ENCODE results near the gene ACVR2B. TPM values are rescaled to one million over a fixed set of nuclear protein-coding genes. Genes with fewer than 3 reads are reported as not detected.

Gene ACVR2B
- total and polyA plus RNA-seq, 2 of the 13 experiments (the other 11 are each of a cell fraction or from before 2014, with no cell fraction given): 10.0 to 12.7 TPM

DNA sequence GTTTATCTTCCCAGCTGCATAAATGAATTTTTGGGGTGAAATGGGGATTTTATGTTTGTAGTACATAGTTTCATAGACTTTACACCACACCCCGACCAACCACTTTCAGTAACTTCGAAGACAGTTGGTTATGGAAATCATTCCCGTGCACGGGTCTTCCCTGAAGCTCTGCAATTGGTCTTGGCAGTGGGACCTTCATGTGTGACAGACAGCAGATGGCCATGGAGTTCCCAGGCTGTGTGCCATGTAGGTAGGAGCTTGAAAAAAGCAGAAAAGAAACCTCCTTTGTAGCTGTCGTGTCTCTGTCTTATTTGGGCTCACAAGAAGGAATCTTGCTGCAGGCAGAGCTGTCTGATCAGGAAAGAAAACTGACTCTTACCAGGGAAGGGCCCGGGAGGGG is 68.3 kb downstream of the ACVR2B start:
- no peaks in the 10 kb centered on the region for H3K79me2 ChIP-seq (ENCODE audit: insufficient read depth, low read length)
- intact Hi-C loops (cut with micrococcal nuclease; ENCODE audit: unreplicated experiment): no loop called here
- ChIA-PET CTCF (ENCODE audit: low intra/inter-chr PET ratio, low total read pairs) (interaction anchor here (1.0 to 2.7 kb wide), 6 partner anchors 26 to 509 kb away, joined by 3 to 15 read pairs (median 10); partner anchors contain the start of gene EXOG), POLR2A (no interaction called here)
- no peaks in the 10 kb centered on the region for H3K4me1 ChIP-seq (ENCODE audit: insufficient read depth, low read length)
- no peak for ATAC-seq
- no peak for FAIRE-seq
- H3K27ac ChIP-seq (ENCODE audit: extremely low read length, insufficient read depth, low read length): no peak overlapping the region
- BruUV-seq (replicated peaks): no TSS peak
- no peak overlapping the region for H2AFZ ChIP-seq (ENCODE audit: low read length)
- in situ Hi-C loops (cut with HindIII; ENCODE audit: extremely low pct_ligation_motif_present, low pct_unique_long_range_greater_than_20kb): no loop called here
- H3K9me3 ChIP-seq (ENCODE audit: low read length): no peaks in the 10 kb centered on the region
- H3K4me3 ChIP-seq (replicated peaks in 1 of 3; ENCODE audit: insufficient read depth in 1 of 3, low read depth in 2 of 3, low read length in 3 of 3): no peak overlapping the region
- no peak overlapping the region for H3K4me2 ChIP-seq (ENCODE audit: low read depth, low read length)
- DNase-seq (ENCODE audit: low spot score): no peak
- 96% methylated on average over 6 of the region's 6 CpGs for WGBS (ENCODE audit: low lambda C conversion rate)
- no peak overlapping the region for H3K9ac ChIP-seq (ENCODE audit: insufficient read depth, low read depth, low read length)
- H3K36me3 ChIP-seq (replicated peaks in 1 of 2; ENCODE audit: control insufficient read depth in 1 of 2, insufficient read depth in 2 of 2, low read length in 2 of 2): peaks cover 3 to 16% of the 10 kb centered on the region in 2 experiments; a peak in 3 of 5 replicates
- no peaks in the 10 kb centered on the region for H3K27me3 ChIP-seq (ENCODE audit: control insufficient read depth in 1 of 2, insufficient read depth in 2 of 2, low read length in 2 of 2)
- no peaks in the 10 kb centered on the region for H4K20me1 ChIP-seq (ENCODE audit: insufficient read depth, low read length)
- TF ChIP-seq, protein P1, sequence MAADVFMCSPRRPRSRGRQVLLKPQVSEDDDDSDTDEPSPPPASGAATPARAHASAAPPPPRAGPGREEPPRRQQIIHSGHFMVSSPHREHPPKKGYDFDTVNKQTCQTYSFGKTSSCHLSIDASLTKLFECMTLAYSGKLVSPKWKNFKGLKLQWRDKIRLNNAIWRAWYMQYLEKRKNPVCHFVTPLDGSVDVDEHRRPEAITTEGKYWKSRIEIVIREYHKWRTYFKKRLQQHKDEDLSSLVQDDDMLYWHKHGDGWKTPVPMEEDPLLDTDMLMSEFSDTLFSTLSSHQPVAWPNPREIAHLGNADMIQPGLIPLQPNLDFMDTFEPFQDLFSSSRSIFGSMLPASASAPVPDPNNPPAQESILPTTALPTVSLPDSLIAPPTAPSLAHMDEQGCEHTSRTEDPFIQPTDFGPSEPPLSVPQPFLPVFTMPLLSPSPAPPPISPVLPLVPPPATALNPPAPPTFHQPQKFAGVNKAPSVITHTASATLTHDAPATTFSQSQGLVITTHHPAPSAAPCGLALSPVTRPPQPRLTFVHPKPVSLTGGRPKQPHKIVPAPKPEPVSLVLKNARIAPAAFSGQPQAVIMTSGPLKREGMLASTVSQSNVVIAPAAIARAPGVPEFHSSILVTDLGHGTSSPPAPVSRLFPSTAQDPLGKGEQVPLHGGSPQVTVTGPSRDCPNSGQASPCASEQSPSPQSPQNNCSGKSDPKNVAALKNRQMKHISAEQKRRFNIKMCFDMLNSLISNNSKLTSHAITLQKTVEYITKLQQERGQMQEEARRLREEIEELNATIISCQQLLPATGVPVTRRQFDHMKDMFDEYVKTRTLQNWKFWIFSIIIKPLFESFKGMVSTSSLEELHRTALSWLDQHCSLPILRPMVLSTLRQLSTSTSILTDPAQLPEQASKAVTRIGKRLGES (CRISPR knock-in tag; IDR thresholded peaks at IDR 0.05; ENCODE audit: borderline replicate concordance): no peak
- TF ChIP-seq, protein P2, sequence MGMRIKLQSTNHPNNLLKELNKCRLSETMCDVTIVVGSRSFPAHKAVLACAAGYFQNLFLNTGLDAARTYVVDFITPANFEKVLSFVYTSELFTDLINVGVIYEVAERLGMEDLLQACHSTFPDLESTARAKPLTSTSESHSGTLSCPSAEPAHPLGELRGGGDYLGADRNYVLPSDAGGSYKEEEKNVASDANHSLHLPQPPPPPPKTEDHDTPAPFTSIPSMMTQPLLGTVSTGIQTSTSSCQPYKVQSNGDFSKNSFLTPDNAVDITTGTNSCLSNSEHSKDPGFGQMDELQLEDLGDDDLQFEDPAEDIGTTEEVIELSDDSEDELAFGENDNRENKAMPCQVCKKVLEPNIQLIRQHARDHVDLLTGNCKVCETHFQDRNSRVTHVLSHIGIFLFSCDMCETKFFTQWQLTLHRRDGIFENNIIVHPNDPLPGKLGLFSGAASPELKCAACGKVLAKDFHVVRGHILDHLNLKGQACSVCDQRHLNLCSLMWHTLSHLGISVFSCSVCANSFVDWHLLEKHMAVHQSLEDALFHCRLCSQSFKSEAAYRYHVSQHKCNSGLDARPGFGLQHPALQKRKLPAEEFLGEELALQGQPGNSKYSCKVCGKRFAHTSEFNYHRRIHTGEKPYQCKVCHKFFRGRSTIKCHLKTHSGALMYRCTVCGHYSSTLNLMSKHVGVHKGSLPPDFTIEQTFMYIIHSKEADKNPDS (CRISPR knock-in tag; IDR thresholded peaks at IDR 0.05): no peak
- TF ChIP-seq AHDC1 (CRISPR knock-in tag; IDR thresholded peaks at IDR 0.05; ENCODE audit: borderline replicate concordance) (no peak), ZNF709 (CRISPR knock-in tag; IDR thresholded peaks at IDR 0.05) (no peak), ZNF33A (CRISPR knock-in tag; IDR thresholded peaks at IDR 0.05; ENCODE audit: borderline replicate concordance) (no peak), HNRNPL (IDR thresholded peaks at IDR 0.05; ENCODE audit: low read depth, low read length) (no peak), SMAD9 (CRISPR knock-in tag; IDR thresholded peaks at IDR 0.05) (no peak), NCOR1 (IDR thresholded peaks at IDR 0.05; ENCODE audit: borderline replicate concordance, low read length) (no peak), SPEN (CRISPR knock-in tag; IDR thresholded peaks at IDR 0.05; ENCODE audit: low read depth) (no peak), MIER2 (CRISPR knock-in tag; IDR thresholded peaks at IDR 0.05) (no peak)
- TF ChIP-seq, protein P3, sequence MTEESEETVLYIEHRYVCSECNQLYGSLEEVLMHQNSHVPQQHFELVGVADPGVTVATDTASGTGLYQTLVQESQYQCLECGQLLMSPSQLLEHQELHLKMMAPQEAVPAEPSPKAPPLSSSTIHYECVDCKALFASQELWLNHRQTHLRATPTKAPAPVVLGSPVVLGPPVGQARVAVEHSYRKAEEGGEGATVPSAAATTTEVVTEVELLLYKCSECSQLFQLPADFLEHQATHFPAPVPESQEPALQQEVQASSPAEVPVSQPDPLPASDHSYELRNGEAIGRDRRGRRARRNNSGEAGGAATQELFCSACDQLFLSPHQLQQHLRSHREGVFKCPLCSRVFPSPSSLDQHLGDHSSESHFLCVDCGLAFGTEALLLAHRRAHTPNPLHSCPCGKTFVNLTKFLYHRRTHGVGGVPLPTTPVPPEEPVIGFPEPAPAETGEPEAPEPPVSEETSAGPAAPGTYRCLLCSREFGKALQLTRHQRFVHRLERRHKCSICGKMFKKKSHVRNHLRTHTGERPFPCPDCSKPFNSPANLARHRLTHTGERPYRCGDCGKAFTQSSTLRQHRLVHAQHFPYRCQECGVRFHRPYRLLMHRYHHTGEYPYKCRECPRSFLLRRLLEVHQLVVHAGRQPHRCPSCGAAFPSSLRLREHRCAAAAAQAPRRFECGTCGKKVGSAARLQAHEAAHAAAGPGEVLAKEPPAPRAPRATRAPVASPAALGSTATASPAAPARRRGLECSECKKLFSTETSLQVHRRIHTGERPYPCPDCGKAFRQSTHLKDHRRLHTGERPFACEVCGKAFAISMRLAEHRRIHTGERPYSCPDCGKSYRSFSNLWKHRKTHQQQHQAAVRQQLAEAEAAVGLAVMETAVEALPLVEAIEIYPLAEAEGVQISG (CRISPR knock-in tag; IDR thresholded peaks at IDR 0.05): no peak

All from HepG2 (cell line).